ENCODE results near the gene PLK3.
"Not testable (repeated sequence)": the region's sequence is repeated elsewhere in the genome, so short reads cannot be mapped to it uniquely, and the experiment has no call there.

The PLK3 gene

GRCh38 chr1:44799770-44800584, at the start of gene PLK3:
TSS of gene PLK3 (plus strand) at chr1:44800377. CDS start at chr1:44800464, 87 bp downstream.
- H3K4me3 ChIP-seq (ENCODE audit: low read depth, low read length): peak within 1 kb of the TSS; percentile 68
- no peaks in the 10 kb centered on the region for H3K27me3 ChIP-seq (ENCODE audit: control insufficient read depth, insufficient read depth, low read length)
- peak within 1 kb of the TSS; percentile 83 for H3K9ac ChIP-seq (ENCODE audit: low read depth, low read length)
- peaks cover 22% of the 10 kb centered on the region for H3K36me3 ChIP-seq (ENCODE audit: control insufficient read depth, insufficient read depth, low read length)
- no peaks in the 10 kb centered on the region for H3K4me1 ChIP-seq (ENCODE audit: control insufficient read depth, insufficient read depth, low read length)
- H3K9me3 ChIP-seq (ENCODE audit: control insufficient read depth, insufficient read depth, low read length): no peaks in the 10 kb centered on the region

GRCh38 chr1:44757420-44757819, 42.8 kb upstream of the PLK3 start:
- H3K36me3 ChIP-seq (ENCODE audit: control insufficient read depth, insufficient read depth, low read length): peaks cover 81% of the 10 kb centered on the region
- H3K9me3 ChIP-seq (ENCODE audit: control insufficient read depth, insufficient read depth, low read length): no peaks in the 10 kb centered on the region
- H3K4me3 ChIP-seq (ENCODE audit: low read depth, low read length): no peak overlapping the region
- no peaks in the 10 kb centered on the region for H3K27me3 ChIP-seq (ENCODE audit: control insufficient read depth, insufficient read depth, low read length)
- H3K4me1 ChIP-seq (ENCODE audit: control insufficient read depth, insufficient read depth, low read length): no peaks in the 10 kb centered on the region
- H3K9ac ChIP-seq (ENCODE audit: low read depth, low read length): no peak overlapping the region

GRCh38 chr1:44759077-44759476, 41.1 kb upstream of the PLK3 start:
- Histone ChIP-seq H3K4me1 (ENCODE audit: control insufficient read depth, insufficient read depth, low read length) (no peaks in the 10 kb centered on the region), H3K9me3 (ENCODE audit: control insufficient read depth, insufficient read depth, low read length) (no peaks in the 10 kb centered on the region), H3K27me3 (ENCODE audit: control insufficient read depth, insufficient read depth, low read length) (no peaks in the 10 kb centered on the region), H3K9ac (ENCODE audit: low read depth, low read length) (no peak overlapping the region), H3K36me3 (ENCODE audit: control insufficient read depth, insufficient read depth, low read length) (peaks cover 83% of the 10 kb centered on the region), H3K4me3 (ENCODE audit: low read depth, low read length) (no peak overlapping the region)

- Histone ChIP-seq H3K27me3 (ENCODE audit: control insufficient read depth, insufficient read depth, low read length) (no peaks in the 10 kb centered on the region), H3K4me1 (ENCODE audit: control insufficient read depth, insufficient read depth, low read length) (no peaks in the 10 kb centered on the region), H3K9ac (ENCODE audit: low read depth, low read length) (no peak overlapping the region), H3K9me3 (ENCODE audit: control insufficient read depth, insufficient read depth, low read length) (no peaks in the 10 kb centered on the region), H3K4me3 (ENCODE audit: low read depth, low read length) (no peak overlapping the region), H3K36me3 (ENCODE audit: control insufficient read depth, insufficient read depth, low read length) (peaks cover 72% of the 10 kb centered on the region)
Observed at GRCh38 chr1:44760876-44761275, 39.3 kb upstream of the PLK3 start.

GRCh38 chr1:44766421-44766820, 33.8 kb upstream of the PLK3 start:
- H3K4me1 ChIP-seq (ENCODE audit: control insufficient read depth, insufficient read depth, low read length); H3K9ac ChIP-seq (ENCODE audit: low read depth, low read length): not testable (repeated sequence)
- H3K36me3 ChIP-seq (ENCODE audit: control insufficient read depth, insufficient read depth, low read length): peaks cover 41% of the 10 kb centered on the region

GRCh38 chr1:44775078-44775929, 24.9 kb upstream of the PLK3 start, which contains the start of gene RPS8:
TSS of gene RPS8 (plus strand) at chr1:44775540. CDS start at chr1:44775597, 57 bp downstream.
- Histone ChIP-seq H3K9me3 (ENCODE audit: control insufficient read depth, insufficient read depth, low read length) (no peaks in the 10 kb centered on the region), H3K36me3 (ENCODE audit: control insufficient read depth, insufficient read depth, low read length) (peaks cover 36% of the 10 kb centered on the region), H3K9ac (ENCODE audit: low read depth, low read length) (peak within 1 kb of the TSS; percentile 99), H3K4me3 (ENCODE audit: low read depth, low read length) (peak within 1 kb of the TSS; percentile 68), H3K27me3 (ENCODE audit: control insufficient read depth, insufficient read depth, low read length) (no peaks in the 10 kb centered on the region), H3K4me1 (ENCODE audit: control insufficient read depth, insufficient read depth, low read length) (peaks cover 4% of the 10 kb centered on the region)

More at GRCh38 chr1:44766421-44766820, 33.8 kb upstream of the PLK3 start:
- H3K4me3 ChIP-seq (ENCODE audit: low read depth, low read length); H3K9me3 ChIP-seq (ENCODE audit: control insufficient read depth, insufficient read depth, low read length); H3K27me3 ChIP-seq (ENCODE audit: control insufficient read depth, insufficient read depth, low read length): not testable (repeated sequence)

GRCh38 chr1:44775930-44776729, 24.0 kb upstream of the PLK3 start:
- H3K4me3 ChIP-seq (ENCODE audit: low read depth, low read length): peak overlapping the region; percentile 68
- no peaks in the 10 kb centered on the region for H3K27me3 ChIP-seq (ENCODE audit: control insufficient read depth, insufficient read depth, low read length)
- peaks cover 36% of the 10 kb centered on the region for H3K36me3 ChIP-seq (ENCODE audit: control insufficient read depth, insufficient read depth, low read length)
- H3K9ac ChIP-seq (ENCODE audit: low read depth, low read length): peak overlapping the region; percentile 99
- no peaks in the 10 kb centered on the region for H3K9me3 ChIP-seq (ENCODE audit: control insufficient read depth, insufficient read depth, low read length)
- H3K4me1 ChIP-seq (ENCODE audit: control insufficient read depth, insufficient read depth, low read length): peaks cover 4% of the 10 kb centered on the region

- Histone ChIP-seq H3K9ac (ENCODE audit: low read depth, low read length) (peak overlapping the region; percentile 99), H3K27me3 (ENCODE audit: control insufficient read depth, insufficient read depth, low read length) (no peaks in the 10 kb centered on the region), H3K36me3 (ENCODE audit: control insufficient read depth, insufficient read depth, low read length) (peaks cover 36% of the 10 kb centered on the region), H3K4me3 (ENCODE audit: low read depth, low read length) (peak overlapping the region; percentile 68), H3K9me3 (ENCODE audit: control insufficient read depth, insufficient read depth, low read length) (no peaks in the 10 kb centered on the region), H3K4me1 (ENCODE audit: control insufficient read depth, insufficient read depth, low read length) (peaks cover 4% of the 10 kb centered on the region)
Observed at GRCh38 chr1:44776730-44777068, 23.5 kb upstream of the PLK3 start.

GRCh38 chr1:44777547-44777946, 22.6 kb upstream of the PLK3 start:
- peaks cover 4% of the 10 kb centered on the region for H3K4me1 ChIP-seq (ENCODE audit: control insufficient read depth, insufficient read depth, low read length)
- H3K9ac ChIP-seq (ENCODE audit: low read depth, low read length): no peak overlapping the region
- peaks cover 36% of the 10 kb centered on the region for H3K36me3 ChIP-seq (ENCODE audit: control insufficient read depth, insufficient read depth, low read length)
- peak overlapping the region; percentile 68 for H3K4me3 ChIP-seq (ENCODE audit: low read depth, low read length)
- no peaks in the 10 kb centered on the region for H3K9me3 ChIP-seq (ENCODE audit: control insufficient read depth, insufficient read depth, low read length)
- H3K27me3 ChIP-seq (ENCODE audit: control insufficient read depth, insufficient read depth, low read length): no peaks in the 10 kb centered on the region

- H3K27me3 ChIP-seq (ENCODE audit: control insufficient read depth, insufficient read depth, low read length): no peaks in the 10 kb centered on the region
- H3K36me3 ChIP-seq (ENCODE audit: control insufficient read depth, insufficient read depth, low read length): peaks cover 36% of the 10 kb centered on the region
- H3K4me1 ChIP-seq (ENCODE audit: control insufficient read depth, insufficient read depth, low read length): peaks cover 4% of the 10 kb centered on the region
- H3K9me3 ChIP-seq (ENCODE audit: control insufficient read depth, insufficient read depth, low read length): no peaks in the 10 kb centered on the region
- H3K4me3 ChIP-seq (ENCODE audit: low read depth, low read length): peak overlapping the region; percentile 68
- no peak overlapping the region for H3K9ac ChIP-seq (ENCODE audit: low read depth, low read length)
Observed at GRCh38 chr1:44777969-44778635, 22.1 kb upstream of the PLK3 start.
